Endothelial cell of umbilical vein (primary cell): ENCODE data around the gene STN1. TPM values are rescaled to one million over a fixed set of nuclear protein-coding genes. Genes with fewer than 3 reads are reported as not detected.

Experiments used
- BruUV-seq: library from RNA; stranded (reverse); fragments of 400-500 nt; replicated peaks from 2 replicates; lab custom pipeline; 2021; lab: Mats Ljungman, UMichigan
- CTCF ChIA-PET: fragments of 300-600, 350-600 bp; sonication (Branson Sonifier 250); formaldehyde crosslinking; loops from one replicate; lab custom pipeline; 2021; ENCODE audit warnings: antibody characterized with exemption, inconsistent platforms; lab: Charles Lee
- POLR2A ChIA-PET: fragments of 300-600, 350-600 bp; sonication (Branson Sonifier 250); formaldehyde crosslinking; loops from one replicate; lab custom pipeline; 2021; ENCODE audit warnings: antibody characterized with exemption, inconsistent platforms; lab: Charles Lee
- DNase-seq: peaks from one replicate; pipeline ENCODE4 v3.0.0-alpha.2; 2011; ENCODE audit warnings: low read depth, low spot score
- FAIRE-seq: peaks from 2 replicates; lab custom pipeline; 2011; peaks lifted over from hg19 to GRCh38; lab: Jason Lieb, UNC
- H2AFZ ChIP-seq: 2 replicates; pipeline ENCODE4 v1.6.0; 2012; ENCODE audit warnings: low read depth, low read length, control low read depth, inconsistent platforms
- H3K27ac ChIP-seq: 2 replicates; pipeline ENCODE4 v1.5.1; 2011; ENCODE audit warnings: low read depth, mild to moderate bottlenecking, control low read depth, low read length, moderate library complexity; ENCODE audit not compliant: insufficient read depth
- H3K27me3 ChIP-seq, 2 experiments: 2 replicates each; pipeline versions ENCODE4 v1.6.0 to v1.6.1; 2011; ENCODE audit warnings: low read length in 2 of 2, mixed read lengths in 1 of 2; ENCODE audit not compliant: control insufficient read depth in 2 of 2, insufficient read depth in 2 of 2
- H3K36me3 ChIP-seq, 2 experiments: 2 replicates in 1 of 2; 3 replicates in 1 of 2; pipeline ENCODE4 v1.5.1; 2011; ENCODE audit warnings: low read length in 2 of 2, mild to moderate bottlenecking in 1 of 2, moderate library complexity in 1 of 2; ENCODE audit not compliant: control insufficient read depth in 2 of 2, insufficient read depth in 2 of 2; ENCODE audit errors: extremely low read depth in 1 of 2
- H3K4me1 ChIP-seq: 3 replicates; pipeline ENCODE4 v1.5.1; 2011; ENCODE audit warnings: mild to moderate bottlenecking, low read length; ENCODE audit not compliant: control insufficient read depth, insufficient read depth; ENCODE audit errors: extremely low read depth
- H3K4me2 ChIP-seq: 2 replicates; pipeline ENCODE4 v1.6.1; 2011; ENCODE audit warnings: low read length, control low read depth, mixed read lengths; ENCODE audit not compliant: insufficient read depth
- H3K4me3 ChIP-seq, 3 experiments: fragments of 200-600 bp in 1 of 3; sonication (generic), shearing (Covaris generic) in 1 of 3; replicated peaks in 1 of 3; 2 replicates each; pipeline ENCODE4 v1.5.1; 2011 to 2016; ENCODE audit warnings: control low read depth in 3 of 3, low read length in 3 of 3, mild to moderate bottlenecking in 2 of 3, inconsistent platforms in 1 of 3, low read depth in 1 of 3, moderate library complexity in 1 of 3; ENCODE audit not compliant: insufficient read depth in 1 of 3
- H3K79me2 ChIP-seq: 2 replicates; pipeline ENCODE4 v1.6.0; 2012; ENCODE audit warnings: low read length, inconsistent platforms; ENCODE audit not compliant: control insufficient read depth, insufficient read depth
- H3K9ac ChIP-seq: replicated peaks from 2 replicates; pipeline ENCODE3; 2011; ENCODE audit warnings: low read length, control low read depth; ENCODE audit not compliant: insufficient read depth; ENCODE audit errors: extremely low read depth
- H3K9me1 ChIP-seq: replicated peaks from 3 replicates; pipeline ENCODE4 v1.6.0; 2011; ENCODE audit warnings: mild to moderate bottlenecking, low read length; ENCODE audit not compliant: control insufficient read depth, insufficient read depth; ENCODE audit errors: extremely low read depth
- H3K9me3 ChIP-seq: replicated peaks from 2 replicates; pipeline ENCODE4 v1.5.1; 2012; ENCODE audit warnings: low read length, inconsistent platforms; ENCODE audit not compliant: control insufficient read depth, insufficient read depth
- H4K20me1 ChIP-seq: replicated peaks from 2 replicates; pipeline ENCODE3; 2011; ENCODE audit warnings: mild to moderate bottlenecking, low read length; ENCODE audit not compliant: control insufficient read depth, insufficient read depth; ENCODE audit errors: extremely low read depth
- EZH2 ChIP-seq: IDR thresholded peaks from 2 replicates; pipeline ENCODE4 v1.6.1; 2012; ENCODE audit warnings: borderline replicate concordance, low read depth, mild to moderate bottlenecking, moderate library complexity, low read length, inconsistent platforms; ENCODE audit not compliant: severe bottlenecking
- FOS ChIP-seq: IDR thresholded peaks from 2 replicates; pipeline ENCODE4 v1.6.1; 2011; ENCODE audit warnings: mild to moderate bottlenecking, low read length, moderate library complexity, borderline replicate concordance; ENCODE audit not compliant: insufficient read depth
- GATA2 ChIP-seq: IDR thresholded peaks from 2 replicates; pipeline ENCODE4 v1.7.0; 2011; ENCODE audit warnings: low read depth, mild to moderate bottlenecking, moderate library complexity, mixed read lengths, low read length; ENCODE audit not compliant: insufficient read length, insufficient read depth
- JUN ChIP-seq: IDR thresholded peaks from 2 replicates; pipeline ENCODE4 v1.6.1; 2011; ENCODE audit warnings: borderline replicate concordance, low read depth; ENCODE audit not compliant: insufficient read length, insufficient read depth
- MYC ChIP-seq: IDR thresholded peaks from one replicate; pipeline ENCODE4 v1.6.1; 2011; ENCODE audit warnings: mild to moderate bottlenecking, low read depth, low read length
- POLR2A ChIP-seq: IDR thresholded peaks from 2 replicates; pipeline ENCODE4 v1.6.1; 2012; ENCODE audit warnings: low read depth, mild to moderate bottlenecking, control low read depth, low read length
- POLR2AphosphoS5 ChIP-seq: IDR thresholded peaks from 2 replicates; pipeline ENCODE4 v1.6.1; 2012; ENCODE audit warnings: low read depth, mild to moderate bottlenecking, control low read depth, low read length, moderate library complexity; ENCODE audit not compliant: insufficient read depth
- dilution Hi-C: fragments of 300-500 bp; cut with MboI; formaldehyde crosslinking; loops from one replicate; pipeline ENCODE4 v1.15.0; 2019; ENCODE audit warnings: low sequenced_read_pairs; ENCODE audit not compliant: extremely low pct_ligation_motif_present
- intact Hi-C: fragments of 100-400 bp; cut with micrococcal nuclease; formaldehyde crosslinking; loops from one replicate; pipeline ENCODE4 v1.10.0; 2022
- polyA plus RNA-seq, 4 experiments: library from polyadenylated mRNA; depleted of rRNA in 3 of 4; stranded (reverse) in 3 of 4; unstranded in 1 of 4; fragments of >200 nt; gene quantifications; 2 replicates each; pipeline versions ENCODE4 v1.2.1 to v1.2.3, GENCODE V29; 2011 to 2012; ENCODE audit warnings: missing spikeins in 1 of 4
- total RNA-seq: library from RNA; stranded (reverse); gene quantifications from 2 replicates; pipeline ENCODE4 v1.2.3, GENCODE V29; 2021
- TF ChIP-seq, protein P1 (sequence below), 2 donors: IDR thresholded peaks; 1 replicate in 1 of 2; 2 replicates in 1 of 2; pipeline ENCODE4 v1.5.1; 2011; ENCODE audit warnings: low read length in 2 of 2, mild to moderate bottlenecking in 2 of 2, moderate library complexity in 2 of 2, control low read depth in 1 of 2, inconsistent platforms in 1 of 2, low read depth in 1 of 2; ENCODE audit not compliant: insufficient read depth in 1 of 2; ENCODE audit errors: extremely low read depth in 1 of 2
- TF ChIP-seq, protein P2 (sequence below): IDR thresholded peaks from 2 replicates; pipeline ENCODE4 v1.6.1; 2011; ENCODE audit not compliant: insufficient read depth, insufficient read length

STN1 gene
- total and polyA plus RNA-seq, 2 donors (not counting 3 experiments of a cell fraction or from before 2014, with no cell fraction given): 10.8 to 15.3 TPM

DNA sequence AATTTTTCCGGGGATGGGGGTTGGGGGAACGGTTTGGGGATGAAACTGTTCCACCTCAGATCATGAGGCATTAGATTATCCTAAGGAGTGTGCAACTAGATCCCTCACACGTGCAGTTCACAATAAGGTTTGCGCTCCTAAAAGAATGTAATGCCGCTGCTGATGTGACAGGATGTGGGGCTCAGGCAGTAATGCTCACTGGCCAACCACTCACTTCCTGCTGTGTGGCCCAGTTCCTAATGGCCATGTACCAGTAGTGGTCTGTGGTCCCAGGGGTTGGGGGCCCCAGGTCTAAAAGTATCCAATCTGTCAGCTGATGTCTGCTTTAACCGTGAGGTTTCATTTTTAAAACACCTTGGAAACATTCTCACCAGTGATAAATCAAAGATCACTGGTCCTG, 2.2 kb downstream of the STN1 start:
- dilution Hi-C loops: no loop called here
- Histone ChIP-seq H3K4me2 (peak overlapping the region; percentile 83), H3K9me1 (no peaks in the 10 kb centered on the region), H4K20me1 (no peaks in the 10 kb centered on the region), H3K27me3 (no peaks in the 10 kb centered on the region), H3K79me2 (peaks cover 7% of the 10 kb centered on the region), H3K27ac (peak overlapping the region; percentile 48), H3K9ac (peak overlapping the region; percentile 72), H3K36me3 (no peaks in the 10 kb centered on the region), H2AFZ (peak overlapping the region; percentile 69), H3K4me3 (peak overlapping the region in 2 of 3 experiments; percentile 26 to 63), H3K4me1 (peaks cover 36% of the 10 kb centered on the region), H3K9me3 (no peaks in the 10 kb centered on the region)
- POLR2A ChIA-PET: no interaction called here
- CTCF ChIA-PET: interaction anchor here (1.3 to 2.6 kb wide), 4 partner anchors 8 to 205 kb away, joined by 4 to 9 read pairs (median 6); partner anchors contain the start of gene SFR1
- intact Hi-C loops: loop anchor here (5.0 kb wide), 1 partner anchor 107 kb away; no protein-coding TSS in a partner anchor
- TF ChIP-seq MYC (peak; percentile 54), FOS (no peak), POLR2AphosphoS5 (peak; percentile 67)
- DNase-seq (no peak), FAIRE-seq (no peak)
- no TSS peak for BruUV-seq

GRCh38 chr10:103912759-103913158, 5.2 kb downstream of the STN1 start:
- Histone ChIP-seq H3K27me3 (no peaks in the 10 kb centered on the region), H3K27ac (no peak overlapping the region), H3K4me3 (no peak overlapping the region), H4K20me1 (no peaks in the 10 kb centered on the region), H3K9ac (no peak overlapping the region), H3K4me2 (no peak overlapping the region), H2AFZ (no peak overlapping the region), H3K36me3 (no peaks in the 10 kb centered on the region), H3K9me1 (no peaks in the 10 kb centered on the region), H3K79me2 (peaks cover 7% of the 10 kb centered on the region), H3K4me1 (peaks cover 40% of the 10 kb centered on the region), H3K9me3 (no peaks in the 10 kb centered on the region)
- DNase-seq (no peak), FAIRE-seq (no peak)
- TF ChIP-seq EZH2 (no peak), FOS (no peak), JUN (no peak), MYC (no peak), POLR2AphosphoS5 (no peak), GATA2 (no peak), POLR2A (no peak)
- TF ChIP-seq, protein P1, sequence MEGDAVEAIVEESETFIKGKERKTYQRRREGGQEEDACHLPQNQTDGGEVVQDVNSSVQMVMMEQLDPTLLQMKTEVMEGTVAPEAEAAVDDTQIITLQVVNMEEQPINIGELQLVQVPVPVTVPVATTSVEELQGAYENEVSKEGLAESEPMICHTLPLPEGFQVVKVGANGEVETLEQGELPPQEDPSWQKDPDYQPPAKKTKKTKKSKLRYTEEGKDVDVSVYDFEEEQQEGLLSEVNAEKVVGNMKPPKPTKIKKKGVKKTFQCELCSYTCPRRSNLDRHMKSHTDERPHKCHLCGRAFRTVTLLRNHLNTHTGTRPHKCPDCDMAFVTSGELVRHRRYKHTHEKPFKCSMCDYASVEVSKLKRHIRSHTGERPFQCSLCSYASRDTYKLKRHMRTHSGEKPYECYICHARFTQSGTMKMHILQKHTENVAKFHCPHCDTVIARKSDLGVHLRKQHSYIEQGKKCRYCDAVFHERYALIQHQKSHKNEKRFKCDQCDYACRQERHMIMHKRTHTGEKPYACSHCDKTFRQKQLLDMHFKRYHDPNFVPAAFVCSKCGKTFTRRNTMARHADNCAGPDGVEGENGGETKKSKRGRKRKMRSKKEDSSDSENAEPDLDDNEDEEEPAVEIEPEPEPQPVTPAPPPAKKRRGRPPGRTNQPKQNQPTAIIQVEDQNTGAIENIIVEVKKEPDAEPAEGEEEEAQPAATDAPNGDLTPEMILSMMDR (IDR thresholded peaks at IDR 0.05; ENCODE audit: extremely low read depth in 1 of 2, insufficient read depth in 1 of 2, low read depth in 1 of 2, low read length in 2 of 2): no peak
- TF ChIP-seq, protein P2, sequence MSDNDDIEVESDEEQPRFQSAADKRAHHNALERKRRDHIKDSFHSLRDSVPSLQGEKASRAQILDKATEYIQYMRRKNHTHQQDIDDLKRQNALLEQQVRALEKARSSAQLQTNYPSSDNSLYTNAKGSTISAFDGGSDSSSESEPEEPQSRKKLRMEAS: no peak
- intact Hi-C loops (no loop called here), dilution Hi-C loops (no loop called here)
- POLR2A ChIA-PET: no interaction called here
- BruUV-seq: no TSS peak
- CTCF ChIA-PET: interaction anchor here (1.5 kb wide), 1 partner anchor 25 kb away, joined by 4 read pairs; no protein-coding TSS in a partner anchor
